ENCODE measurements around the gene MEI4.

- TF ChIP-seq, protein P1, sequence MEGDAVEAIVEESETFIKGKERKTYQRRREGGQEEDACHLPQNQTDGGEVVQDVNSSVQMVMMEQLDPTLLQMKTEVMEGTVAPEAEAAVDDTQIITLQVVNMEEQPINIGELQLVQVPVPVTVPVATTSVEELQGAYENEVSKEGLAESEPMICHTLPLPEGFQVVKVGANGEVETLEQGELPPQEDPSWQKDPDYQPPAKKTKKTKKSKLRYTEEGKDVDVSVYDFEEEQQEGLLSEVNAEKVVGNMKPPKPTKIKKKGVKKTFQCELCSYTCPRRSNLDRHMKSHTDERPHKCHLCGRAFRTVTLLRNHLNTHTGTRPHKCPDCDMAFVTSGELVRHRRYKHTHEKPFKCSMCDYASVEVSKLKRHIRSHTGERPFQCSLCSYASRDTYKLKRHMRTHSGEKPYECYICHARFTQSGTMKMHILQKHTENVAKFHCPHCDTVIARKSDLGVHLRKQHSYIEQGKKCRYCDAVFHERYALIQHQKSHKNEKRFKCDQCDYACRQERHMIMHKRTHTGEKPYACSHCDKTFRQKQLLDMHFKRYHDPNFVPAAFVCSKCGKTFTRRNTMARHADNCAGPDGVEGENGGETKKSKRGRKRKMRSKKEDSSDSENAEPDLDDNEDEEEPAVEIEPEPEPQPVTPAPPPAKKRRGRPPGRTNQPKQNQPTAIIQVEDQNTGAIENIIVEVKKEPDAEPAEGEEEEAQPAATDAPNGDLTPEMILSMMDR (IDR thresholded peaks at IDR 0.05) = no peak
- no peak for TF ChIP-seq POLR2A (IDR thresholded peaks at IDR 0.05)
Measured at GRCh38 chr6:77683515-77683914, 30.7 kb downstream of the MEI4 start.
